Measurements from ENCODE around the gene CACNA1S. TPM values are rescaled to one million over a fixed set of nuclear protein-coding genes. Genes with fewer than 3 reads are reported as not detected.

CACNA1S gene
- total RNA-seq, 1 donor from 2014 or later, result not detected

GRCh38 chr1:201104141-201104540 is 8.1 kb downstream of the CACNA1S start:
- Histone ChIP-seq H3K4me3 (no peak overlapping the region), H3K36me3 (no peaks in the 10 kb centered on the region), H3K4me1 (no peaks in the 10 kb centered on the region), H3K27me3 (ENCODE audit: low read depth) (peaks cover 30% of the 10 kb centered on the region), H3K27ac (replicated peaks) (no peak overlapping the region), H3K9me3 (replicated peaks) (no peaks in the 10 kb centered on the region)
- no peak for TF ChIP-seq CTCF (IDR thresholded peaks at IDR 0.05; ENCODE audit: borderline replicate concordance)
- intact Hi-C loops (cut with micrococcal nuclease), result no loop called here
- DNase-seq, result no peak

DNA sequence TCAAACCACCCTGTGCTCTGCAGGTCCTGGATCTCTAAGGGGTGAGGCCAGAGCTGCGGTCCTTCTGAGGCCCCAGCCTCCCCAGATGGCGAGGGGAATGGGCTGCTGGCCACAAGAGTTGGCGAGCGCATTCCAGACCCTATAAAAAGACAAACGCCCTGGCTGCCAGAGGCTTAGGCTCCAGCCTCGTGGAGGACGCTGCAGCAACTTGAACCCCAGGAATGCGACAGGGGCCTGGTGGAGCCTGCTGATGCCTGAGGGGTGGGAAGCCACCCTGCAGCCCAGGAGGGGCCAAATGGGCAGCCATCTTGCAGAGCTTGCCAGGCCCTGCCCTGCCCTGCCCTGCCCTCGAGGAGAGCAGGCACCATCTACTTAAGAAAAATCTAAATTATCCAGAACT is 8.6 kb downstream of the CACNA1S start:
- no peaks in the 10 kb centered on the region for H3K4me1 ChIP-seq
- H3K27ac ChIP-seq (replicated peaks), result no peak overlapping the region
- DNase-seq, result no peak

DNA sequence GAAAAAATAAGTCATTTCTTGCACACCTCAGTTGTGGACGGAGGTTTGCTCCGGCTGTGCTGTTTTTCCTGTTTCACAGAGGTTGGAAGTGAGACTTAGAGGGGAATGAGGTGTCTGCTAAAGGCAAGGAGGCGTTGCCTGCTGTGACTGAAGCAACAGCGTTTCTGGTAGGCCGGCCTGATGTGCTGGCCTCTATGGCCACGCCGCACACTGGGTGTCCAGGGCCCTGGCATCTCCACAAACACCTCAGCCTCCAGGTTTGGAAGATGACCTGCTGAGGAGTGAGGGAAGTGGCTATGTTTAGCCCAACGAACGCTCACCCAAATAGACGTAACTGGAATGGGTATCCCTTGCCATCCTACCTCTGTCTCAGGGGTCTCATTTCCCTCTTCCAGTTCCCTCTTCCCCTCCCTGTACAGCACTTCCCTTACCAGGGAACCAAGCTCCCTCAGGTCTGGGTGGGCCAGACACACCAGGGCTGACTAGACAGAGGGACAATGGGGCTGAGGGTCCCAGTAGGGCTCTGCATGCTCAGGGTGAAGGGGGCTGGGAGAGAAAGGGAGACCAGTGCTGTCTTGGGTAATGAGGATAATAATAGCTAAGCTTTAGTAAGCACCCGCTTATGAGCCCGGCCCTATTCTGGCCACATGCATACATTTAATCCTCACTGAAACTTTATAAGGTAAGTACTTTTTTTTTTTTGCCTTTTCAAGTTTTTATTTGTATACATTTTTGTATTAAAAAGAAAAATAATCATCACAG is 11.9 kb downstream of the CACNA1S start:
- DNase-seq, result no peak
- Histone ChIP-seq H3K36me3 (no peaks in the 10 kb centered on the region), H3K4me3 (no peak overlapping the region), H3K27ac (replicated peaks) (no peak overlapping the region), H3K9me3 (replicated peaks) (no peaks in the 10 kb centered on the region), H3K4me1 (no peaks in the 10 kb centered on the region), H3K27me3 (ENCODE audit: low read depth) (peaks cover 22% of the 10 kb centered on the region)
- intact Hi-C loops (cut with micrococcal nuclease), result no loop called here
- no peak for TF ChIP-seq CTCF (IDR thresholded peaks at IDR 0.05; ENCODE audit: borderline replicate concordance)

More for the DNA sequence above, 8.6 kb downstream of the CACNA1S start:
- Histone ChIP-seq H3K36me3 (no peaks in the 10 kb centered on the region), H3K9me3 (replicated peaks) (no peaks in the 10 kb centered on the region), H3K27me3 (ENCODE audit: low read depth) (peaks cover 29% of the 10 kb centered on the region), H3K4me3 (no peak overlapping the region)
- no peak for TF ChIP-seq CTCF (IDR thresholded peaks at IDR 0.05; ENCODE audit: borderline replicate concordance)
- intact Hi-C loops (cut with micrococcal nuclease), result no loop called here

DNA sequence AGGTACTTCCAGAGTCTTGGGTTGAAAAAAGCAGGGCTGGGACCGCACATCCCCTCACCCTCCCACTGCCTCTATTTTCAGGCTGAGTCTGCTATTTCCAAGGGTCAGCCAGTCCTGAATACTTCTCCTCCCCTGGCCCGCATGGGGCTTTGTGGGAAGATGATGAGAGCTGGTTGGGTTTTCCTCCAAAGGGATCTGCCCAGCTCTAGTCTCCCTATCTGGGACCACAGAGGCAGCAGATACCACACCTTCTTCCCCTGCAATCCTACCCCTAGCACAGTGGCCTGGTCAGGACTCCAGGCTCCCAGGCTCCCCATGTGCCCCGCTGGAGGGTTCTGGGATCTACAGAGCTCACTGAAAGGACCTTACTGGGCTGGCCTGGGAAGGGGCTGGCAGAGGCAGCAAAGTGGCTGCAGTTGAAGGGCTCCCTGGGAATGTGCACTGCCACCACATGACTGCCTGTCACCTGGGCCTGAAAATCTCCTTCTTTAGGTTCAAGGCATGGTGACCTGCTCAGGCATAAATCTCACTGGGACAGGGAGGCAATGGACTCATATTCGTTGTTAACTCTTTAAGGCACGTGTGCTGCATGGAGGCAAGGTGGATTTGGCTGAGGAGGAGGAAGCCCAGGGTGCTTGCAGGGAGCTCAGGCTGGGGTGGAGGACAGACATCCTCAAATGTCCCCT is 13.1 kb downstream of the CACNA1S start:
- no peak for TF ChIP-seq CTCF (IDR thresholded peaks at IDR 0.05; ENCODE audit: borderline replicate concordance)
- Histone ChIP-seq H3K4me3 (no peak overlapping the region), H3K36me3 (no peaks in the 10 kb centered on the region), H3K27me3 (ENCODE audit: low read depth) (peaks cover 22% of the 10 kb centered on the region), H3K4me1 (no peaks in the 10 kb centered on the region), H3K27ac (replicated peaks) (no peak overlapping the region), H3K9me3 (replicated peaks) (no peaks in the 10 kb centered on the region)
- intact Hi-C loops (cut with micrococcal nuclease), result no loop called here
- no peak for DNase-seq

- DNase-seq, result no peak
- Histone ChIP-seq H3K27me3 (ENCODE audit: low read depth) (peaks cover 22% of the 10 kb centered on the region), H3K4me3 (no peak overlapping the region), H3K27ac (replicated peaks) (no peak overlapping the region), H3K9me3 (replicated peaks) (no peaks in the 10 kb centered on the region), H3K36me3 (no peaks in the 10 kb centered on the region), H3K4me1 (no peaks in the 10 kb centered on the region)
- intact Hi-C loops (cut with micrococcal nuclease), result no loop called here
- TF ChIP-seq CTCF (IDR thresholded peaks at IDR 0.05; ENCODE audit: borderline replicate concordance), result no peak
These were observed 15.0 kb downstream of the CACNA1S start for GRCh38 chr1:201096977-201097856.
